IPS-NIHi7 (cell line): ENCODE results near the gene APBB1IP.

ENCODE experiments used
- DNase-seq: peaks from one replicate; pipeline ENCODE4 v3.0.0; 2012; ENCODE audit warnings: mixed read lengths; ENCODE audit errors: extremely low spot score

Gene APBB1IP

DNA sequence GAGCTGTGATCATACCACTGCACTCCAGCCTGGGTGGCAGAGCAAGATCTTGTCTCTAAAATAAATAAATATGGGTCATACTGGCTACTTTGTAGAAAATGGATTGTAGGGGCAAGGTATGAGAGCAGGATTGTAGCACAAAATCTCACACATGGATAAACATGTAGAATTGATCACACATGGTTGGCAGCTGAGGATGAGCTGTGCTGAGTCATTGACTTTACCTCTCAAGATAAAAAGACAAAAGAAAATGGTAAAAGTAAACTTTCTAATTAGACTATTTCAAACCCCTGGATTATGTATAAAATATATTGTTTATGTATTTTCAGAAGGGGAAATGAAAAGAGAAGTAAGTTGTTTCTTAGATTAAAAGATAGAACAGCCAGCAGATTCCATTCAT is 69.3 kb downstream of the APBB1IP start:
- no peak for DNase-seq

GRCh38 chr10:26508016-26508415 is 69.9 kb downstream of the APBB1IP start:
- DNase-seq = no peak

GRCh38 chr10:26509307-26509706 is 71.2 kb downstream of the APBB1IP start:
- no peak for DNase-seq

GRCh38 chr10:26513101-26513500 is 75.0 kb downstream of the APBB1IP start:
- DNase-seq = no peak

DNA sequence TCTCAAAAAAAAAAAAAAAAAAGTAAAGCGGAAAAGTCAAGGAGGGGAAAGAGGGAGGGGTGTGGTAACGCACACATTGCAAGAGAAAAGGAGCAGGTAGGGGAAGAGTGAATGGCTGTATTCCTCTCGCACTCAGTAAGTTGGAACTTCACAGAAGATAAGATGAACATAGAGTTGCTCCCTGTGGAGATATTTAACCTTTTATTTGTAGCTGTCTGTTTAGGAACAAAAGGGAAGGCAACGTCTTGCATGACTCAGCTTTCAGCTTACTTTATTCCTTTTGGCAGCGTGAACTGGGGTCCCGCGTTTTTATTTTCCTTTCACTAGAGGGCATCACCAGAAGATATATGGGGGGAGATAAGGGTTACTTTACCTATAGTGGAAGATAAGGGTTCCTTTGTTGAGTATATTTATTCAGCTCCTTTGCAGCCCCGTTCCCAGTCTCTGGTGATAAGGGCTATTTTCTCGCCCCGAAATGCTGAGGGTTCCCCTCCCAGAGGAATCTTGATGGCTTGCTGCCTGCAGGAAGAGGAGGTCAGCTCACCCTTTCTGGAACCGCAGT is 78.5 kb downstream of the APBB1IP start:
- peak; percentile 23 for DNase-seq

GRCh38 chr10:26517141-26517867 is 79.2 kb downstream of the APBB1IP start:
- DNase-seq = no peak

GRCh38 chr10:26519803-26520202 is 81.7 kb downstream of the APBB1IP start:
- DNase-seq = no peak

- no peak for DNase-seq
Measured at GRCh38 chr10:26520575-26520974, 82.4 kb downstream of the APBB1IP start.

- DNase-seq = no peak
Measured at GRCh38 chr10:26524161-26524896, 86.2 kb downstream of the APBB1IP start.

- no peak for DNase-seq
Measured at GRCh38 chr10:26525586-26525985, 87.4 kb downstream of the APBB1IP start.

DNA sequence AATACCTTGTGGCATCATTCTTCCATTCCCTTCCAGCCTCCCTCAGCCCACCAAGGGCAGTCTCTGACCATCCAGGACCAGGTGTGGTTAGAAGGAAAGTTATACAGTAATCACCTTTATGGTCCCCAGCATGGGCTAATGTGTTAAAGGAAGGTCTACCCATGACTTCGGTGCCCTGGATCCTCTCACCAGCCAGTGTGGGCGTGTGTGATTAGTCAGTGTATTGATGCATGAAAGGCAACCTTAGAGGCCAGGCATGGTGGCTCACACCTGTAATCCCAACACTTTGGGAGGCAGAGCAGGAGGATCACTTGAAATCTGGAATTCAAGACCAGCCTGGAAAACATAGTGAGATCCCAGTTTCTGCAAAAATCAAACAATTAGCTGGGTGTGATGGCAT is 88.9 kb downstream of the APBB1IP start:
- no peak for DNase-seq

GRCh38 chr10:26528048-26528447 is 89.9 kb downstream of the APBB1IP start:
- no peak for DNase-seq

- DNase-seq = no peak
Measured at GRCh38 chr10:26528715-26529393, 90.7 kb downstream of the APBB1IP start.

DNA sequence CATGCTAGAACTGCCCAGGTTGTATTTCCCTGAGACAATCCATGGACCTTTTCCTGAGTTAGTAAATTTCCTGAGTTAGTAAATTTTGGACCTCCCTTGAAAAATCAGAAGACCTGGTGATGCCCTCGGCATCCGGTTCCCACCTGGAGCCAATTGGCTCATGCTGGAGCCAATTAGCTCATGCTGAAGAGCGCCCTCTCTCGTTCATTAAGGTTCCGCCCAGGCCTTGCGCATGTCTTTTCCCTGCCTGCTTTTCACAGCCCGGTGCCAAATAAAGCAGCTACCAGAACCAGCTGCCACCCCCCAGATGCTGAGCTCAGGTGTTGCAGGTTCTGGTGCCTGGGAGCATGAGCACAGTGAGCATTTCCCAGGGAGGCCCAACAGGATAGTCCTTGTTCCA is 96.2 kb downstream of the APBB1IP start:
- peak; percentile 63 for DNase-seq

DNA sequence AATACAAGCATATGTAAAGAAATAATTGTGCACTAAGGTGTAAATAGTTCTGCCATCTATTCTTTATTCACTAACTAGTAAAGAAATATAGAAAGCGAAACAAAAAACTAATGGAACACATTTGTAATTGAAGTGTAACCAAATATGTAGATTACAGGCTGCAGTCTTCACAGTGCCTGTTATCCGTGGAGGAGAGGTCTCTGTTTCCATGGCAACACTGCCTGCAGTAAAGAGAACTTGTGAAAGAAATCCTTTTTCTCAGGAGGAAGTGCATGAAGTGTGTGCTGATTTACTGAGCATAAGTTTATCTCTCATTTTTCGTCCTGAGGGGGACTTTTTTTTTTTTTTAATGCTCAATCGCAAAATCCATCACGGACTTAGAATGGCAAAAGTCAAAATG is 102.5 kb downstream of the APBB1IP start:
- peak; percentile 31 for DNase-seq

DNA sequence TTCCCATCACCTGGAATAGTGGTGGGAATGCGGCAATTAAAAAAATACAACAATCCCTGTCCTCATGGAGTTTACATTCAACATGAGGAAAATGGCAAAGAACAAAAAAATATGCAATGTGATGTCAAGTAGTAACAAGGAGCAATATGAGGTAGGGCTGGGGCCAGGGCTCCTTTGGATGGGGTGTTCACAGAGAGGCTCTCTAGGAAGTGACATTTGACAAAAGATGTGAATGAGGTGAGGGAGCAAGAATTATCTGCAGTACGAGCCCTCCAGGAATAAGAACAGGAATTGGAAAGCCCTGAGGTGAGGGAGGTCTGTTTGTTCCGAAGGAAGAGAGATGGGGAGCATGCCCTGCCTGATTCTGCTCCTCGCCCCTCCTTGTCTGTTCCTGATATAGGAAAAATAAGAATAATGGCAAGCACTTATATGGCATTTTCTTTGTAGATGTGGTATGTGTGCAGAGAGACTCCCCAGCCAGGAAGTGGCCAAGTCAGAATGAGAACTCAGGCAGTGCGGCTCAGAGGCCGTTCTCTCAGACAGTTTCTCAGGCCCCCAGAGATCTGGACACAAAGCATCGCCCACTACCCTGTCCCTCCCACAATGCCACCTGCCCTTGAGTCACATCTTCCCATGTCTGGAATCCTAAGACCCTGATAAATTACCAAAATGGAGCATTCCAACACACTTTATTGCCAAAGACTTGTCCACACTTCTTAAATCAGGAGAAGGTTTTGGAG is 105.6 kb downstream of the APBB1IP start:
- no peak for DNase-seq

DNA sequence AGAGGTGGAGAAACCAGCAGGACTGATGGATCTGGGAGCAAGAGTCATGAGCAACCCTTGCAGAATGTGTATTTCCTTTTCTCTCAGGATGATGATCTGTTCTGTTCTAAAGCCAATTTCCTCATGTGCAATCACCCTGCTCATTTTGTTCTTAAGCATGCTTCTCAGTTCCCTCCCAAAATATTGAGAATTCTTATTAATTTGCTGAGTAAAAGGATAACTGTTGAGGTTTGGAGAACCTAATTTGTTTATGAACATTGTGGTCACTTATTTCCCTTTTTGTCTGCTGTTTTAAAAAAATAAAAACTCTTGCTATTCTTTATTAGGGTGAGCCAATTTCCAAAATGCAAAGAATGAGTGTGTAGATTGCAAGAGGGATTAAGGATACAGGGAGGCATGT is 106.8 kb downstream of the APBB1IP start:
- no peak for DNase-seq

GRCh38 chr10:26550774-26551526 is 112.8 kb downstream of the APBB1IP start:
- DNase-seq = peak; percentile 60

GRCh38 chr10:26554246-26554645 is 116.1 kb downstream of the APBB1IP start:
- DNase-seq = no peak

DNA sequence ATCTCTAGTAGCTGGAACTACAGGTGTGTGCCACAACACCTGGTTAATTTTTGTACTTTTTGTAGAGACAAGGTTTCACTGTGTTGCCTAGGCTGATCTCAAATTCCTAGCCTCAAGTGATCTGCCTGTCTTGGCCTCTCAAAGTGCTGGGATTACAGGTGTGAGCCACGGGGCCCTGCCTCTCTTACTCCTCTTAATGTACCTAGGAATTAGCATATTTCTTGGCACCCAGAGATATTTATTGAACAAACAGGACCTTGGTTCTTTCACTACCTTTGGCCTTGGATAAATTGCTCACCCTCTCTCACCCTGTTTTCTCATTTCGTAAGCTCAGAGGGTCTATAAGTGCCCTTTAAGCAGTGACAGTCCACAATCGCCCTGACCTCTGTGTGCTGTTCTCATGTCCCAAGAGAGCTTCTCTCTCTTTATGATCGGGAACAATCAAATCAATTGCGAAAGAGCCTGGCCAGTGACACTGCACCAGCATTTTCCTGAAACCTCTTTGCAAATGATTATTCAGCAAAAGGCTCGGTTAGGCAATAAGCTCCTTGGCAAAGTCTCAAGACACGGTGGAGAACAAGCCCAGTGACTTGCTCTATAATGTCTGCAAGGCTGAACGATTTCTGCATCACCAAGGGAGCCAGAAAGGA is 117.7 kb downstream of the APBB1IP start:
- no peak for DNase-seq
